Endothelial cell of umbilical vein (primary cell): ENCODE data around the gene DAND5. TPM values are rescaled to one million over a fixed set of nuclear protein-coding genes. Genes with fewer than 3 reads are reported as not detected.
A peak's percentile ranks its signal among the peaks of the same experiment; 100 is the strongest.

Experiments
- BruUV-seq: library from RNA; stranded (reverse); fragments of 400-500 nt; replicated peaks from 2 replicates; lab custom pipeline; 2021; lab: Mats Ljungman, UMichigan
- CTCF ChIA-PET: fragments of 300-600, 350-600 bp; sonication (Branson Sonifier 250); formaldehyde crosslinking; loops from one replicate; lab custom pipeline; 2021; ENCODE audit warnings: antibody characterized with exemption, inconsistent platforms; lab: Charles Lee
- POLR2A ChIA-PET: fragments of 300-600, 350-600 bp; sonication (Branson Sonifier 250); formaldehyde crosslinking; loops from one replicate; lab custom pipeline; 2021; ENCODE audit warnings: antibody characterized with exemption, inconsistent platforms; lab: Charles Lee
- DNase-seq: peaks from one replicate; pipeline ENCODE4 v3.0.0-alpha.2; 2011; ENCODE audit warnings: low read depth, low spot score
- FAIRE-seq: peaks from 2 replicates; lab custom pipeline; 2011; peaks lifted over from hg19 to GRCh38; lab: Jason Lieb, UNC
- H2AFZ ChIP-seq: 2 replicates; pipeline ENCODE4 v1.6.0; 2012; ENCODE audit warnings: low read depth, low read length, control low read depth, inconsistent platforms
- H3K27ac ChIP-seq: 2 replicates; pipeline ENCODE4 v1.5.1; 2011; ENCODE audit warnings: low read depth, mild to moderate bottlenecking, control low read depth, low read length, moderate library complexity; ENCODE audit not compliant: insufficient read depth
- H3K27me3 ChIP-seq, 2 experiments: 2 replicates each; pipeline versions ENCODE4 v1.6.0 to v1.6.1; 2011; ENCODE audit warnings: low read length in 2 of 2, mixed read lengths in 1 of 2; ENCODE audit not compliant: control insufficient read depth in 2 of 2, insufficient read depth in 2 of 2
- H3K36me3 ChIP-seq, 2 experiments: 2 replicates in 1 of 2; 3 replicates in 1 of 2; pipeline ENCODE4 v1.5.1; 2011; ENCODE audit warnings: low read length in 2 of 2, mild to moderate bottlenecking in 1 of 2, moderate library complexity in 1 of 2; ENCODE audit not compliant: control insufficient read depth in 2 of 2, insufficient read depth in 2 of 2; ENCODE audit errors: extremely low read depth in 1 of 2
- H3K4me1 ChIP-seq: 3 replicates; pipeline ENCODE4 v1.5.1; 2011; ENCODE audit warnings: mild to moderate bottlenecking, low read length; ENCODE audit not compliant: control insufficient read depth, insufficient read depth; ENCODE audit errors: extremely low read depth
- H3K4me2 ChIP-seq: 2 replicates; pipeline ENCODE4 v1.6.1; 2011; ENCODE audit warnings: low read length, control low read depth, mixed read lengths; ENCODE audit not compliant: insufficient read depth
- H3K4me3 ChIP-seq, 3 experiments: fragments of 200-600 bp in 1 of 3; sonication (generic), shearing (Covaris generic) in 1 of 3; replicated peaks in 1 of 3; 2 replicates each; pipeline ENCODE4 v1.5.1; 2011 to 2016; ENCODE audit warnings: control low read depth in 3 of 3, low read length in 3 of 3, mild to moderate bottlenecking in 2 of 3, inconsistent platforms in 1 of 3, low read depth in 1 of 3, moderate library complexity in 1 of 3; ENCODE audit not compliant: insufficient read depth in 1 of 3
- H3K79me2 ChIP-seq: 2 replicates; pipeline ENCODE4 v1.6.0; 2012; ENCODE audit warnings: low read length, inconsistent platforms; ENCODE audit not compliant: control insufficient read depth, insufficient read depth
- H3K9ac ChIP-seq: replicated peaks from 2 replicates; pipeline ENCODE3; 2011; ENCODE audit warnings: low read length, control low read depth; ENCODE audit not compliant: insufficient read depth; ENCODE audit errors: extremely low read depth
- H3K9me1 ChIP-seq: replicated peaks from 3 replicates; pipeline ENCODE4 v1.6.0; 2011; ENCODE audit warnings: mild to moderate bottlenecking, low read length; ENCODE audit not compliant: control insufficient read depth, insufficient read depth; ENCODE audit errors: extremely low read depth
- H3K9me3 ChIP-seq: replicated peaks from 2 replicates; pipeline ENCODE4 v1.5.1; 2012; ENCODE audit warnings: low read length, inconsistent platforms; ENCODE audit not compliant: control insufficient read depth, insufficient read depth
- H4K20me1 ChIP-seq: replicated peaks from 2 replicates; pipeline ENCODE3; 2011; ENCODE audit warnings: mild to moderate bottlenecking, low read length; ENCODE audit not compliant: control insufficient read depth, insufficient read depth; ENCODE audit errors: extremely low read depth
- GATA2 ChIP-seq: IDR thresholded peaks from 2 replicates; pipeline ENCODE4 v1.7.0; 2011; ENCODE audit warnings: low read depth, mild to moderate bottlenecking, moderate library complexity, mixed read lengths, low read length; ENCODE audit not compliant: insufficient read length, insufficient read depth
- POLR2A ChIP-seq: IDR thresholded peaks from 2 replicates; pipeline ENCODE4 v1.6.1; 2012; ENCODE audit warnings: low read depth, mild to moderate bottlenecking, control low read depth, low read length
- POLR2AphosphoS5 ChIP-seq: IDR thresholded peaks from 2 replicates; pipeline ENCODE4 v1.6.1; 2012; ENCODE audit warnings: low read depth, mild to moderate bottlenecking, control low read depth, low read length, moderate library complexity; ENCODE audit not compliant: insufficient read depth
- dilution Hi-C: fragments of 300-500 bp; cut with MboI; formaldehyde crosslinking; loops from one replicate; pipeline ENCODE4 v1.15.0; 2019; ENCODE audit warnings: low sequenced_read_pairs; ENCODE audit not compliant: extremely low pct_ligation_motif_present
- intact Hi-C: fragments of 100-400 bp; cut with micrococcal nuclease; formaldehyde crosslinking; loops from one replicate; pipeline ENCODE4 v1.10.0; 2022
- polyA plus RNA-seq, 4 experiments: library from polyadenylated mRNA; depleted of rRNA in 3 of 4; stranded (reverse) in 3 of 4; unstranded in 1 of 4; fragments of >200 nt; gene quantifications; 2 replicates each; pipeline versions ENCODE4 v1.2.1 to v1.2.3, GENCODE V29; 2011 to 2012; ENCODE audit warnings: missing spikeins in 1 of 4
- total RNA-seq: library from RNA; stranded (reverse); gene quantifications from 2 replicates; pipeline ENCODE4 v1.2.3, GENCODE V29; 2021
- TF ChIP-seq, protein P1 (sequence below): IDR thresholded peaks from 2 replicates; pipeline ENCODE4 v1.6.1; 2011; ENCODE audit not compliant: insufficient read depth, insufficient read length
- TF ChIP-seq, protein P2 (sequence below), 2 donors: IDR thresholded peaks; 1 replicate in 1 of 2; 2 replicates in 1 of 2; pipeline ENCODE4 v1.5.1; 2011; ENCODE audit warnings: low read length in 2 of 2, mild to moderate bottlenecking in 2 of 2, moderate library complexity in 2 of 2, control low read depth in 1 of 2, inconsistent platforms in 1 of 2, low read depth in 1 of 2; ENCODE audit not compliant: insufficient read depth in 1 of 2; ENCODE audit errors: extremely low read depth in 1 of 2

Gene DAND5
- total and polyA plus RNA-seq, 2 donors (not counting 3 experiments of a cell fraction or from before 2014, with no cell fraction given): 0.06 to 0.20 TPM

DNA sequence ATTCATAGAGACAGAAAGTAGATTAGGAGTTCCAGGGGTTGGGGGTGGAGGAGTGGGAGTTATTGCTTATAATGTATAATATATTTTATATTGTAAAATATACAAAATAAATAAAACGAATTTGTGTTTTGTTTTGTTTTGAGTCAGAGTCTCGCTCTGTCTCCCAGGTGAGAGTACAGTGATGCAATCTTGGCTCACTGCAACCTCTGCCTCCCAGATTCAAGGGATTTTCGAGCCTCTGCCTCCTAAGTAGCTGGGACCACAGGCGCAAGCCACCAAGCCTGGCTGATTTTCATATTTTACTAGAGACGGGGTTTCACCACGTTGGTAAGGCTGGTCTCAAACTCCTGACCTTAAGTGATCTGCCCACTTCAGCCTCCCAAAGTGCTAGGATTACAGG is 9.9 kb upstream of the DAND5 start:
- H3K9me1 ChIP-seq: no peaks in the 10 kb centered on the region
- DNase-seq: no peak
- H3K27me3 ChIP-seq: no peaks in the 10 kb centered on the region
- TF ChIP-seq, protein P1, sequence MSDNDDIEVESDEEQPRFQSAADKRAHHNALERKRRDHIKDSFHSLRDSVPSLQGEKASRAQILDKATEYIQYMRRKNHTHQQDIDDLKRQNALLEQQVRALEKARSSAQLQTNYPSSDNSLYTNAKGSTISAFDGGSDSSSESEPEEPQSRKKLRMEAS: no peak
- TF ChIP-seq GATA2 (no peak), POLR2AphosphoS5 (no peak)
- H2AFZ ChIP-seq: no peak overlapping the region
- H3K4me2 ChIP-seq: no peak overlapping the region
- peaks cover 15% of the 10 kb centered on the region for H3K4me1 ChIP-seq
- no peak overlapping the region for H3K9ac ChIP-seq
- H4K20me1 ChIP-seq: no peaks in the 10 kb centered on the region
- ChIA-PET CTCF (interaction anchor here (1.6 kb wide), 1 partner anchor 18 kb away, joined by 6 read pairs; no protein-coding TSS in a partner anchor), POLR2A (no interaction called here)
- no peaks in the 10 kb centered on the region for H3K9me3 ChIP-seq
- intact Hi-C loops (no loop called here), dilution Hi-C loops (no loop called here)
- no TSS peak for BruUV-seq
- peaks cover 0 to 2% of the 10 kb centered on the region in 2 experiments for H3K36me3 ChIP-seq
- H3K4me3 ChIP-seq: no peak overlapping the region
- peaks cover 30% of the 10 kb centered on the region for H3K79me2 ChIP-seq
- FAIRE-seq: no peak
- H3K27ac ChIP-seq: no peak overlapping the region

DNA sequence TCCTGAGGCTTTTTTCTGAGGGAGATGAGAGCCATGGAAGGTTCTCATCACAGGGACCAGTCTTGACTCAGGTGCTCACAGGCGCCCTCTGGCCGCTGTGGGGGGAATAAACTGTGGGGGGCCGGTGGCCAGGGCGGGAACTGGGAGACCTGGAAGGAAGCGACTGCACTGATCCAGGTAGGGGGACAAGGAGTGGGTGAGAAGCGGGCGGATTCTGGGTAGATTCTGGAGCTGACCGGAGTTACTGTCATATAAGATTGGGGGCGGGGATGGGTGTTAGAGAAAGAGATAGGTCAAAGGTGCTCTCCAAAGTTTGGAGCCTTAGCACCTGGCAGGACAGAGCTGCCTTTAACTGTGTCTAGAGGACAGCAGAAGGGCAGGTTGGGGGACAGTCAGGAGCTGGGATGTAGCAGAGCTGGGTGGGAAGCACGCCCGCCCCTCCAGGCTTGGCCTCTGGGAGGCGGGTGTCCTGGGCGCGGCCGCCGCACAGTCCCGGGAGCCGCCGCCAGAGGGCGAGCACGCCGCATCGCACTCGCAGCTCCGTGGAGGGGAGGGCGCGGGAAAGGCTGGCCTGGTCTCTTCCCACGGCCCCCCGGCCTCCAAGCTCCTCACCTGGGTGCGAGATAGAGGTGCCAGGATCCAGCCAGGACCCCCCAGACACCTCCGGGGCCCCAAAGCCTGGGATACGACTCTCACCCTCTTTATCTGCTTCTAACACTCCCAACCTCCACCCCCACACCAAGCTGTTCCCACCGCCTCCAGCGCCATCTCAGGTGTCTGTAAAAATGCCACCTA is 4.2 kb upstream of the DAND5 start:
- peak overlapping the region; percentile 4 for H3K27ac ChIP-seq
- ChIA-PET CTCF (interaction anchor here (0.5 to 5.2 kb wide), 55 partner anchors 10 to 1012 kb away, joined by 3 to 115 read pairs (median 5); partner anchors contain the start of genes CALR, DNASE2, FARSA and GADD45GIP1), POLR2A (interaction anchor here (0.6 to 1.2 kb wide), 4 partner anchors 22 to 128 kb away, joined by 3 to 4 read pairs (median 3); no protein-coding TSS in a partner anchor)
- no peaks in the 10 kb centered on the region for H3K79me2 ChIP-seq
- no peaks in the 10 kb centered on the region for H3K36me3 ChIP-seq
- dilution Hi-C loops: no loop called here
- H4K20me1 ChIP-seq: no peaks in the 10 kb centered on the region
- no TSS peak for BruUV-seq
- H3K4me3 ChIP-seq: peak overlapping the region; percentile 1 to 48 (median 45)
- no peaks in the 10 kb centered on the region for H3K27me3 ChIP-seq
- H3K9me1 ChIP-seq: no peaks in the 10 kb centered on the region
- H2AFZ ChIP-seq: peak overlapping the region; percentile 98
- FAIRE-seq (peak; percentile 88), DNase-seq (peak; percentile 74)
- H3K4me2 ChIP-seq: peak overlapping the region; percentile 60
- peak overlapping the region; percentile 44 for H3K9ac ChIP-seq
- peaks cover 2% of the 10 kb centered on the region for H3K4me1 ChIP-seq
- no peaks in the 10 kb centered on the region for H3K9me3 ChIP-seq
- TF ChIP-seq POLR2A: no peak
- peak; percentile 47 for TF ChIP-seq POLR2AphosphoS5
- TF ChIP-seq, protein P2, sequence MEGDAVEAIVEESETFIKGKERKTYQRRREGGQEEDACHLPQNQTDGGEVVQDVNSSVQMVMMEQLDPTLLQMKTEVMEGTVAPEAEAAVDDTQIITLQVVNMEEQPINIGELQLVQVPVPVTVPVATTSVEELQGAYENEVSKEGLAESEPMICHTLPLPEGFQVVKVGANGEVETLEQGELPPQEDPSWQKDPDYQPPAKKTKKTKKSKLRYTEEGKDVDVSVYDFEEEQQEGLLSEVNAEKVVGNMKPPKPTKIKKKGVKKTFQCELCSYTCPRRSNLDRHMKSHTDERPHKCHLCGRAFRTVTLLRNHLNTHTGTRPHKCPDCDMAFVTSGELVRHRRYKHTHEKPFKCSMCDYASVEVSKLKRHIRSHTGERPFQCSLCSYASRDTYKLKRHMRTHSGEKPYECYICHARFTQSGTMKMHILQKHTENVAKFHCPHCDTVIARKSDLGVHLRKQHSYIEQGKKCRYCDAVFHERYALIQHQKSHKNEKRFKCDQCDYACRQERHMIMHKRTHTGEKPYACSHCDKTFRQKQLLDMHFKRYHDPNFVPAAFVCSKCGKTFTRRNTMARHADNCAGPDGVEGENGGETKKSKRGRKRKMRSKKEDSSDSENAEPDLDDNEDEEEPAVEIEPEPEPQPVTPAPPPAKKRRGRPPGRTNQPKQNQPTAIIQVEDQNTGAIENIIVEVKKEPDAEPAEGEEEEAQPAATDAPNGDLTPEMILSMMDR (IDR thresholded peaks at IDR 0.05; ENCODE audit: extremely low read depth in 1 of 2, insufficient read depth in 1 of 2, low read depth in 1 of 2, low read length in 2 of 2): peak; percentile 77 to 99
- TF ChIP-seq GATA2: no peak
- intact Hi-C loops: loop anchor here (1.0 kb wide), 5 partner anchors 8 to 129 kb away; partner anchors contain the start of genes CALR and GADD45GIP1
